NCI-H526 (cell line): ENCODE measurements around the gene TCP11X2.
"Not testable (repeated sequence)": the region's sequence is repeated elsewhere in the genome, so short reads cannot be mapped to it uniquely, and the experiment has no call there.

Experiments used
- DNase-seq, 2 experiments: peaks; one replicate each; lab custom pipeline; 2025; lab: John Stamatoyannopoulos, UW

TCP11X2 gene

GRCh38 chrX:102471762-102472220 lies at the start of gene TCP11X2:
TSS of gene TCP11X2 (minus strand) at chrX:102471812.
- DNase-seq = not testable (repeated sequence)

- peak; percentile 16 to 57 for DNase-seq
These were observed 45.7 kb upstream of the TCP11X2 start for GRCh38 chrX:102517326-102517725.

GRCh38 chrX:102515975-102516941 lies 44.6 kb upstream of the TCP11X2 start, which contains the start of gene TMSB15A:
TSS of gene TMSB15A (minus strand) at chrX:102516739.
- DNase-seq = peak; percentile 59 to 91

GRCh38 chrX:102514536-102514935 lies 42.9 kb upstream of the TCP11X2 start:
- DNase-seq = no peak

GRCh38 chrX:102498732-102499131 lies 27.1 kb upstream of the TCP11X2 start:
- DNase-seq = no peak

- no peak for DNase-seq
These were observed 20.2 kb upstream of the TCP11X2 start for GRCh38 chrX:102491766-102492165.

GRCh38 chrX:102478765-102479164 lies 7.2 kb upstream of the TCP11X2 start:
- not testable (repeated sequence) for DNase-seq

GRCh38 chrX:102470215-102470614 lies 1.4 kb downstream of the TCP11X2 start:
- DNase-seq = not testable (repeated sequence)

- DNase-seq = not testable (repeated sequence)
These were observed 13.0 kb downstream of the TCP11X2 start for GRCh38 chrX:102458615-102459014.

- not testable (repeated sequence) for DNase-seq
These were observed 31.7 kb downstream of the TCP11X2 start, which contains the start of gene NXF2B for GRCh38 chrX:102439908-102440307. TSS of gene NXF2B (minus strand) at chrX:102440008. CDS start at chrX:102380036, 59,972 bp downstream.

GRCh38 chrX:102414493-102414892 lies 57.1 kb downstream of the TCP11X2 start:
- not testable (repeated sequence) for DNase-seq
